ENCODE results near the gene REN.

The REN gene

DNA sequence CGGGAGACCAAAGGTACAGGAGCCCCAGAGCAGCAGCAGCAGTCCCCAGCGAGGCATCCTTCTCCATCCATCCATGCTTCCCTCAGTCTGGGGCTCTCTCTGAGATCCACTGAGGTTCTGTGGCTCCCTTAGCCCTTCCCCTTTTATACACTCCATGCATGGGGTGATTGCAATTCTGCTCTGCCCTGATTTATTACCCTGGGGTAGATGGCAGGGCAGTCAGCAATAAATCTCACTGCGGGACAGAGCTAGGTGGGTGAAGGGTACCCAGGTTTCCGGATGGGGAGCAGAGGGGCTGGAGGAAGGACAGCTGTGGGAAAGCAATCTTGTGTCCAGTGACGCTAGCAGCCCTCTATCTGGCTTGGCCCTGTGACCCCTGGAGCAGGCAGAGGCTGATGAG lies at the start of gene REN:
TSS of gene REN (minus strand) at position 119 of the 400 bp plus-strand sequence. CDS start at position 75, 44 bp downstream.
- no peak for DNase-seq (ENCODE audit: low read depth, low spot score)

GRCh38 chr1:204213668-204214662 lies 47.8 kb upstream of the REN start, which contains the start of gene GOLT1A:
TSS of gene GOLT1A (minus strand) at chr1:204213988. CDS start at chr1:204213906, 82 bp downstream.
- DNase-seq (ENCODE audit: low read depth, low spot score) = no peak

GRCh38 chr1:204212715-204213114 lies 46.6 kb upstream of the REN start:
- DNase-seq (ENCODE audit: low read depth, low spot score) = no peak

- no peak for DNase-seq (ENCODE audit: low read depth, low spot score)
Observed at GRCh38 chr1:204211046-204211445, 44.9 kb upstream of the REN start.

- no peak for DNase-seq (ENCODE audit: low read depth, low spot score)
Observed at GRCh38 chr1:204207136-204207616, 41.0 kb upstream of the REN start.

- no peak for DNase-seq (ENCODE audit: low read depth, low spot score)
Observed at GRCh38 chr1:204206121-204206520, 40.0 kb upstream of the REN start.

- DNase-seq (ENCODE audit: low read depth, low spot score) = no peak
Observed at GRCh38 chr1:204205486-204205885, 39.3 kb upstream of the REN start.

- DNase-seq (ENCODE audit: low read depth, low spot score) = no peak
Observed at GRCh38 chr1:204204944-204205343, 38.8 kb upstream of the REN start.

- DNase-seq (ENCODE audit: low read depth, low spot score) = no peak
Observed at GRCh38 chr1:204203206-204203767, 37.1 kb upstream of the REN start.

DNA sequence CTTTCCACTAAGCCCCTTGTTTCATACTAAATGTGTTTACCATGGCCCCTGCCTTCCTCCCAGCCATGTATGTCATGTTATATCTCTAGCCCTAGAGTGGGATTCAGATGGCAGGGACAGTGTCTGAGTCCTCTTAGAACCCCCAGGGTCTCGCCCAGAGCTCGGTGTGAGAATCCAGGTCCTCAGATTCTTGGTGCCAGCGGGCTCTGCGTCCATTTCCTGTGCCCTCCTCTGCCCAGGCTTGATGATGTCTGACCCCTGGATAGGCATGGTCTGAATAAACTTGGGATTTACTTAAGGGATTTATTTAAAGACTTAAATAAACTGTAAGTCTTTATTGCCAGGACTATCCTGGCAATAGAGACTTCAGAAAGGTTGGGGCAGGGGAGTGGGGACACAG lies 36.3 kb upstream of the REN start:
- no peak for DNase-seq (ENCODE audit: low read depth, low spot score)

DNA sequence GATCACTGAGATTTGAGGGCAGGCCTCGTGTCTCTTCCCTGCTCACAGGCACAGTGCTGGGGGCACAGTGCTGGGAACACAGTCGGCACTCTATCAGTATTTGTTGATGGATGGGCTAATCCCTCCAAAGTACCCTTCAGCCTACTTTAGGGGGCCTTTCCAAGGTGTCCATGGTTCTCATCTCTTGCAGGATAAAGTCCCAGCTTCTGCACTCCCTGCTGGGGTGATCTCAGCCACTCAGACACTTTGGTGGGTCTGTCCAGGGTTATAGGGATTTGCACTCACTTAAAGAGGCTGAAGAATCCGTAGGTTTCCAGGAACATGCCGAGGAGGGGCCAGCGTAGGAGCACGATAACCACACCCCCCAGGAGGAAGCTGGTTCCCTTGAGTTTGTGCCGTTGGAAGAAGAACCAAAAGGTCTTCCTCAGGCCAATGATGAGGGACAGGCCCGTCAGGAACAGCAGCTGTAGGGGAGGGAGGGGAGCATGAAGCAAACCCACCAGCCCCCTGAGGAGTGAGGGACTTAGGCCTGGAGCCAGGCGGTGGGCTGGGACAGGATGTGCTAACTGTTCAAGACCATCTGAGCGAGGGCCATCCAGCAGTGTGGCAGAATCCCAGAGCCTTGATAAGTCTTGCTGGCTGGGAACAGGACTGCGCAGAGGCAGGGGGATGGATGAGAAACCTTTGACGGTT lies 35.4 kb upstream of the REN start:
- DNase-seq (ENCODE audit: low read depth, low spot score) = no peak

DNA sequence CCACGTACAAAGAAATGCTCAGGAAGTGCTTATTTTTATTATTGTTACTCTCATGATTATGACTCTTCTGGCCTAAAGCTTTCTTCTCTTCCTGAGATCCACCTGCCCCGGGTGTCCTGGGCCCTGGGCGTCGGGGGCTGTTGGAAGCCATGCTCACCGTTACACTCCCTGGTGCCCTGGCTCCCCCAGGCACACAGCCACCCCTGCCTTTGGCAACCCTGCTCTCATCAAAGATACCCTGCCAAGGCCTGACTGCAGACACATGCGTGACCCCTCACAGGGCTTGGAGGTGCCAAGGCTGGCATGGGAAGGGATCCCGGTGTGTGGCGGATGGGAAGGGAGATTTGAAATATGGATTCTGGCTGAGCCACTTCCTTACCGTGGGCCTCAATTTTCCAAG lies 33.4 kb upstream of the REN start:
- DNase-seq (ENCODE audit: low read depth, low spot score) = no peak

DNA sequence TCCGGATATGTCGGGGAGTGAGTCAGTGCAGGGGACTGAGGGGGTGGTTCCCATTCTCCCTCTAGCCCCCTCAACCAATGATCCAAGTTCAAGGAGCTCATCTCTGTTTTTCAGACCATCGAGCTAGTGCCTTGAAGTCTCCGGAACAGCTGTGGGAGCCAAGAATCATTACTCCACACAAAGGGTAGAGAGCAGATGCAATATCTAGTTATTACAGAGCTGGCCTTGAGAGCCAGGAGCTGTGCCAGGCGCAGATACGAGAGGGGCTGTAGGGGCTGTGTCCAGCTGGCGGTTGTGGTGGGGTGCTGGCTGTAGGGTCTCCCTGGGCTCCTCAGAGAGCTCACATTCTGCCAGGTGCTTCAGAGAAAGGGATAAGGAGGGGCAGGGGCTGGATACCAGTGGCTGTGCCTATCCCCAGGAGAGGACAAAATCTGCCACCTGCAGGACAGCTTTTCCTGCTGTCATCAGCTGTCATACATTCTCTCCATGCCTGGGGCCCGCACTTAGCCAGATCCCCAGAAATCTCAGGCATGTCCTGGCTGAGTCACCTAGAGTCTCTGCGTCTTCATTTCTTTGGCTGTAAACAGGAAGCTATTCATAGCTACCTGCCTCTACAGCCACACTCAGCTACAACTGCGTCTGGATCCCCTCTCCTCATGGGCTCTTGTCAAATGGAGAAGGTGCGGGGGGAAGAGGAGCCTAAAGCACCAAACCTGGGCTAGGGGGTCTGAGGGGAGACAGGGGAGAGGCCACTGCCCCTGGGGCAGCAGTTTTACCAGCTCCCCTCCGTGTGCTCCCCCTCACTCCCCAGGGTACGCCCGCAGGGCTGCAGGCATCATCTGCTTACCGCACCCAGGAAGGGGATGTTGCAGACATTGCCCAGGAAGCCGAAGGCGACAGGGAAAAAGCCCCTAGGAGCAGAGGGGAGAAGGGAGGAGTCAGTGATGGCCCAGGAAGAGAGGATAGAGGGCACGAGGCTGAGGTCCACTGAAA lies 32.5 kb upstream of the REN start:
- DNase-seq (ENCODE audit: low read depth, low spot score) = no peak

GRCh38 chr1:204197068-204197467 lies 30.9 kb upstream of the REN start:
- no peak for DNase-seq (ENCODE audit: low read depth, low spot score)

DNA sequence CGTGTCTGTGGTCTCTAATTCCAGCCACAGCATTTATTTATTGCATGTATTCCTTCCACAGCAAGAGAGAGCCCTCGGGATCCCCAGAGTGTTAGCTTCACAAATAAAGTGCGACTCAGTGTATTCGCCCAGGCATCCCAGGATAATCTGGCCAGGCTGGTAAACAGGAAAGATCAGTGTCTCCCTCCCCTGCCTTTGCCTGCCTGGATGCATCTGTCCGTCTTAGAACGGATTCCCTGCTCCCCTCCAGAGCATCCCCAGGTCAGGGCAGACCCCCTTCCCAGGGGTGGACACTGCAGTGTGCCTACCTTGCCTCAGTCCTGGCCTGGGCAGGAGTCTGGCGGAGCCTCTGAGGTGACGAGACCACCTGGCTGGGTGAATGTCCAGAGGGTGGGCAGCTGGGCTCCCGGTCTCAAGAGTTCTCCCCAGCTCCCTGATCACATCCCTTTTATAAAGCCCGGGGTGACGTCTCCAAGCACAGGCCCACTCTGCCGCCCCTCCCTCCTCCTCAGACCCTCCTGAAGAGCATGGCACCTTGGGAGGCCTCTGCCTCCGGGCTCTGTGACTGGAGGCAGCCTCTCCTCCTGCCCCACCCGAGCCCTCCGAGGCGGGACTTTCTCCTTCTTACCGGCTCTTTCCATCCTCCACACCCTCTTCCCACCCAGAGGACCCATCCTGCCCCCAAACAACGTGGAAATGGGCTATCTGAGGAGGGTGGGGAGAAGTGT lies 30.1 kb upstream of the REN start, which contains the start of gene KISS1:
TSS of gene KISS1 (minus strand) at position 424 of the 728 bp plus-strand sequence. CDS start 3,615 bp downstream, outside the sequence.
- no peak for DNase-seq (ENCODE audit: low read depth, low spot score)

DNA sequence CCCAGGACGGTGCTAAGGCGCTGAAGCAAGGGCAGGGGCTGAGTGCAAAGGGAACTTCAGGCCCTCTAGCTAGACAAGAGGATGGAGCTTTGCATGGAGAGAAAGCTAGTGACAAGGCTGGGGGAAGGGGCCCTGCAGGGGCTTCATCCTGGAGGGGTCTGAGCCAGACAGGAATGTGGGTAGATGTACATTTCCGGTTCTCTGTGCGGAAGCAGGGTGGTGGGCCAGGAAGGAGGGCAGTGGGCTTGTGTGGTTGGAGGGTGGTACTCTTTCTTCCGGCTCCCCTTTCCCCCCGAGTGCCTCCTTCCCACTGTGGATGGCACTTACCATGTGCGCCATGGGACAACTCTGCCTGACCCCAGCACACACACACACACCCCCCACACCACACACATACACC lies 28.6 kb upstream of the REN start:
- DNase-seq (ENCODE audit: low read depth, low spot score) = no peak

DNA sequence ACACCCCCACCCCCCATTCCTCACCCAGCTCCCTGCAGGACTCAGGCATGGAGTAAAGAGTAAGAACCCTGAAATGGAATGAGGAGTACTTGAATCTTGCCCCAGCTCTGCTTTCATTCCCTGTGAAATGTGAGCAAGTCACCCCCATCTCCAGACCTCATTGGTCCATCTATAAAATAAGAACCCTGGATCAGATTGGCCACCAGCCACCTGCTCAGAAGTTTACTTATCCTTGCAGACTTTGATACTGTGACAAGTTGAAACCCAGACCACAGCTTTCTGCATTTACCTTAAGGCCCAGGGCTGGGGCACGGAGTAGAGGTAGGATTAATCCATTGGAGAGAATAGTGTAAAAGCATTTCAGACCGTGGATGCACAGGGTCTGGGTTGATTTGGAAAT lies 27.9 kb upstream of the REN start:
- no peak for DNase-seq (ENCODE audit: low read depth, low spot score)

- DNase-seq (ENCODE audit: low read depth, low spot score) = no peak
Observed at GRCh38 chr1:204192589-204193352, 26.6 kb upstream of the REN start.

- DNase-seq (ENCODE audit: low read depth, low spot score) = no peak
Observed at GRCh38 chr1:204192046-204192445, 25.9 kb upstream of the REN start.

Measured in brain pericyte (primary cell).